ENCODE data around the gene WDR53. TPM values are rescaled to one million over a fixed set of nuclear protein-coding genes. Genes with fewer than 3 reads are reported as not detected.
A peak's percentile ranks its signal among the peaks of the same experiment; 100 is the strongest.
"Not testable (repeated sequence)": the region's sequence is repeated elsewhere in the genome, so short reads cannot be mapped to it uniquely, and the experiment has no call there.

The WDR53 gene
- total RNA-seq, 1 donor from 2014 or later, result 0.21 TPM

DNA sequence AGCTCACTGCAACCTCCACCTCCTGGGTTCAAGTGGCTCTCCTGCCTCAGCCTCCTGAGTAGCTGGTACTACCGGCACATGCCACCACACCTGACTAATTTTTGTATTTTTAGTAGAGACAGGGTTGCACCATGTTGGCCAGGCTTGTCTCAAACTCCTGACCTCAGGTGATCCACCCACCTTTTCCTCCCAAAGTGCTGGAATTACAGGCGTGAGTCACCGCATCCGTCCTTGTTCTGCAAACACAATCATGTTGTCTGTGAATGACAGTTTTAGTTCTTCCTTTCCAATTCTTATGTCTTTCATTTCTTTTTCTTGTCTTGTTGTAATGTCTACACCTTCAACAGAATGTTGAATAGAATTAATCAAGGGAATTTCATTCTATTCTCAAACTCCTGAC lies 36.9 kb downstream of the WDR53 start:
- H3K27ac ChIP-seq, result no peak overlapping the region
- no peak overlapping the region for H3K4me3 ChIP-seq
- no peak for DNase-seq (ENCODE audit: low spot score in 2 of 2)
- H3K9me3 ChIP-seq, result no peaks in the 10 kb centered on the region
- intact Hi-C loops (cut with DNase I), result no loop called here
- no peaks in the 10 kb centered on the region for H3K27me3 ChIP-seq
- no peaks in the 10 kb centered on the region for H3K36me3 ChIP-seq
- H3K4me1 ChIP-seq, result peaks cover 0 to 2% of the 10 kb centered on the region in 2 donors
- TF ChIP-seq, protein P1, sequence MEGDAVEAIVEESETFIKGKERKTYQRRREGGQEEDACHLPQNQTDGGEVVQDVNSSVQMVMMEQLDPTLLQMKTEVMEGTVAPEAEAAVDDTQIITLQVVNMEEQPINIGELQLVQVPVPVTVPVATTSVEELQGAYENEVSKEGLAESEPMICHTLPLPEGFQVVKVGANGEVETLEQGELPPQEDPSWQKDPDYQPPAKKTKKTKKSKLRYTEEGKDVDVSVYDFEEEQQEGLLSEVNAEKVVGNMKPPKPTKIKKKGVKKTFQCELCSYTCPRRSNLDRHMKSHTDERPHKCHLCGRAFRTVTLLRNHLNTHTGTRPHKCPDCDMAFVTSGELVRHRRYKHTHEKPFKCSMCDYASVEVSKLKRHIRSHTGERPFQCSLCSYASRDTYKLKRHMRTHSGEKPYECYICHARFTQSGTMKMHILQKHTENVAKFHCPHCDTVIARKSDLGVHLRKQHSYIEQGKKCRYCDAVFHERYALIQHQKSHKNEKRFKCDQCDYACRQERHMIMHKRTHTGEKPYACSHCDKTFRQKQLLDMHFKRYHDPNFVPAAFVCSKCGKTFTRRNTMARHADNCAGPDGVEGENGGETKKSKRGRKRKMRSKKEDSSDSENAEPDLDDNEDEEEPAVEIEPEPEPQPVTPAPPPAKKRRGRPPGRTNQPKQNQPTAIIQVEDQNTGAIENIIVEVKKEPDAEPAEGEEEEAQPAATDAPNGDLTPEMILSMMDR (IDR thresholded peaks at IDR 0.05), result no peak

DNA sequence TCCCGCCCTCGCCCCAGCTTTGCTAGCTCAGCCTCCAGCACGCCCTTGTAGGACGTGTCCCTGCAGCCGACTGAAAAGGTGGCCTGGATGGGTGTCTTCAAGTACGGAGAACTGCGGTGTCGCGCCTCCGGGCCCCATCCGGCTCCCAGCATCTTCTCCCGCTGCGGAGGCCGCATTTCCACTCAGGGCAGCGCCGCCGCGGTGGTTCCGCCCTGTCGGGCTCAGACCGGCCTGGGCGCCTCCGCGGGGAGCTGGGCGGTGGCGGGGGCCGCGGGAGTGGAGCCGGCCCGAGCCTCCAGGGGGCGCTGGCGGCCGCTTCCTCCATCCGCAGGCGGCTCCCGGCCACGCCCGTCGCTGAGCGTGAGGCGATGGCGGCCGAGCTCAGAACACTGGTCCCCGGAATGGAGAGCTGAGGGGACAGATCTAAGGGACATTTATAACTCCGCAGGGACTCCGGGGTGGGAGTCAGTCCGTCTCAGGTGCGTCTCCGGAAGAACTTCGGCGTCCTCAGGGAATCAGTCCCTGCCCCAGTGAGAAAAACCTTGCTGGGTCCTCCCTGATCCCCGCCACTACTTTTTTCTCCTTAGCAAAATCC lies 39.6 kb downstream of the WDR53 start:
- Histone ChIP-seq H3K36me3 (no peaks in the 10 kb centered on the region), H3K27me3 (no peaks in the 10 kb centered on the region), H3K27ac (no peak overlapping the region), H3K4me1 (peaks cover 0 to 2% of the 10 kb centered on the region in 2 donors), H3K9me3 (no peaks in the 10 kb centered on the region), H3K4me3 (peak overlapping the region; percentile 37 to 65)
- TF ChIP-seq, protein P1 (IDR thresholded peaks at IDR 0.05), result peak; percentile 63 to 70 (median 67)
- peak in 1 of 2 donors; percentile 77 for DNase-seq (ENCODE audit: low spot score in 2 of 2)
- intact Hi-C loops (cut with DNase I), result no loop called here

DNA sequence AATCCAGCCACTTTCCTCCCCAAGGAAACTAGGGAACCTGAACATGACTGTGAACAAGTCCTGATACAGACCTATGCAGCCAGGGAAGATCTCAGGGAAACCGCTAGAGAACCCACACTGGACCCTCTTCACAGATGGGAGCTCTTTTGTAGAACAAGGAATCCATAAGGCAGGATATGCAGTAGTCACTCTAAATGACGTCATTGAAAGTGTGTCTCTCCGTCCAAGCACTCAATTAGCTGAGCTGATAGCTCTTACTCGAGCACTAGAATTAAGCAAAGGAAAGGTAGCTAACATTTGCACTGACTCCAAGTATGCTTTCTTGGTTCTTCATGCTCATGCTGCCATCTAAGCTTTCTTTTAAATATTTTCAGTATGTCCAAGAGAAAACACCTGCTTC lies 43.2 kb downstream of the WDR53 start:
- H3K4me3 ChIP-seq, result no peak overlapping the region
- no peak for DNase-seq (ENCODE audit: low spot score in 2 of 2)
- H3K9me3 ChIP-seq, result peaks cover 7 to 8% of the 10 kb centered on the region in 2 donors
- peaks cover 0 to 2% of the 10 kb centered on the region in 2 donors for H3K4me1 ChIP-seq
- H3K27ac ChIP-seq, result no peak overlapping the region
- H3K36me3 ChIP-seq, result no peaks in the 10 kb centered on the region
- intact Hi-C loops (cut with DNase I), result no loop called here
- H3K27me3 ChIP-seq, result no peaks in the 10 kb centered on the region
- TF ChIP-seq, protein P1 (IDR thresholded peaks at IDR 0.05), result no peak

DNA sequence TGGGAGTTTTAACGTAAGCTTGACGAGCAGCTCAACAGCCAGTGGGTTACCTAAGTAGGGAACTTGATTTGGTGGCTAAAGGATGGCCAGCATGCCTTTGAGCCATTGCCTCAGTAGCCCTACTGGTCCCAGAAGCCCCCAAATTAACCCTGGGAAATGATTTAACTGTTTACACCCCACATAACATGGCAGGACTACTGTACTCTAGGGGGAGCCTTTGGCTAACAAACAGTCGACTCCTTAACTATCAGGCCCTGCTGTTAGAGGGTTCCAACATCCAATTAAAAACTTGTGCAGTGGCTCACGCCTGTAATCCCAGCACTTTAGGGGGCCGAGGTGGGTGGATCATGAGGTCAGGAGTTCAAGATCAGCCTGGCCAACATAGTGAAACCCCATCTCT lies 43.8 kb downstream of the WDR53 start:
- Histone ChIP-seq H3K4me3 (no peak overlapping the region), H3K36me3 (no peaks in the 10 kb centered on the region), H3K4me1 (peaks cover 0 to 2% of the 10 kb centered on the region in 2 donors), H3K9me3 (peaks cover 13 to 14% of the 10 kb centered on the region in 2 donors), H3K27ac (no peak overlapping the region), H3K27me3 (no peaks in the 10 kb centered on the region)
- intact Hi-C loops (cut with DNase I), result no loop called here
- no peak for DNase-seq (ENCODE audit: low spot score in 2 of 2)
- TF ChIP-seq, protein P1 (IDR thresholded peaks at IDR 0.05), result no peak

DNA sequence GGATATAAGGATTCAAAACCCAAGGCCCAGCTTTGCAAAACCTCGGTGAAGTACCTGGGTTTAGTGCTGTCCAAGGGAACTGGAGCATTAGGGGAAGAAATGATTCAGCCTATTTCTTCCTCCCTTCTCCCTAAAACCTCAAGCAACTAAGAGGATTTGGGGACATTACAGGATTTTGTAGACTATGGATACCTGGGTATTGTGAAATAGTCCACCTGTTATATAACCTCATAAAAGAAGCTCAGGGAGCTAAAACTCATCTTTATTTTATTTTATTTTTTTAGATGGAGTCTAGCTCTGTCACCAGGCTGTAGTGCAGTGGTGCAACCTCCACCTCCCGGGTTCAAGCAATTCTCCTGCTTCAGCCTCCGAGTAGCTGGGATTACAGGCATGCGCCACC lies 44.5 kb downstream of the WDR53 start:
- no peak for DNase-seq (ENCODE audit: low spot score in 2 of 2)
- TF ChIP-seq, protein P1 (IDR thresholded peaks at IDR 0.05), result no peak
- no peaks in the 10 kb centered on the region for H3K4me1 ChIP-seq
- intact Hi-C loops (cut with DNase I), result loop anchor here (2.0 kb wide), 1 partner anchor 269 kb away; no protein-coding TSS in a partner anchor
- H3K4me3 ChIP-seq, result no peak overlapping the region
- H3K9me3 ChIP-seq, result peaks cover 17 to 21% of the 10 kb centered on the region in 2 donors
- H3K27me3 ChIP-seq, result no peaks in the 10 kb centered on the region
- H3K27ac ChIP-seq, result no peak overlapping the region
- no peaks in the 10 kb centered on the region for H3K36me3 ChIP-seq

DNA sequence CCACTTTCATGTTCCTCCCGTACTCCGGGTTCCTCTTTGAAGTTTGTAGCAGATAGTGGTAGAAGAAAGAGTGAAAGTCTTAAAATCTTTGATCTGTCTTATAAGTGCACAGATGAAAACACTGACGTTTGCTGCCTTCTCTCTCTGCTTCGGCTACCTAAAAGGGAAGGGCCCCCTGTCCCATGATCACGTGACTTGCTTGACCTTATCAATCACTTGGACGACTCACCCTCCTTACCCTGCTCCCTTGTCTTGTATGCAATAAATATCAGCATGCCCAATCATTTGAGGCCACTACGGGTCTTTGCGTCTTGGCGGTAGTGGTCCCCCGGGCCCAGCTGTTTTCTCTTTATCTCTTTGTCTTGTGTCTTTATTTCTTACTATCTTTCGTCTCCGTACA lies 47.1 kb downstream of the WDR53 start:
- DNase-seq (ENCODE audit: low spot score in 2 of 2); H3K27me3 ChIP-seq; H3K4me3 ChIP-seq; H3K27ac ChIP-seq; intact Hi-C loops (cut with DNase I); H3K36me3 ChIP-seq; H3K4me1 ChIP-seq: not testable (repeated sequence)
- peaks cover 17 to 31% of the 10 kb centered on the region in 2 donors for H3K9me3 ChIP-seq

All from ascending aorta (tissue), 2 donors.